GM13976 (cell line): Measurements from ENCODE around the gene GGT1.

ENCODE experiments used
- DNase-seq: peaks from one replicate; pipeline ENCODE4 v3.0.0; 2012; ENCODE audit warnings: low spot score
- in situ Hi-C: fragments of 300-500 bp; cut with MboI; formaldehyde crosslinking; loops from one replicate; pipeline ENCODE4 v1.12.0; 2022; ENCODE audit warnings: low sequenced_read_pairs, mixed read lengths, inconsistent platforms; ENCODE audit not compliant: unreplicated experiment
- TF ChIP-seq, protein P1 (sequence below): IDR thresholded peaks from 2 replicates; pipeline ENCODE4 v1.5.1; 2012; ENCODE audit warnings: borderline replicate concordance, mild to moderate bottlenecking; ENCODE audit not compliant: insufficient read depth; ENCODE audit errors: extremely low read depth, missing control alignments, control extremely low read depth

GGT1 gene

GRCh38 chr22:24584166-24584790, 18.7 kb upstream of the GGT1 start:
- TF ChIP-seq, protein P1, sequence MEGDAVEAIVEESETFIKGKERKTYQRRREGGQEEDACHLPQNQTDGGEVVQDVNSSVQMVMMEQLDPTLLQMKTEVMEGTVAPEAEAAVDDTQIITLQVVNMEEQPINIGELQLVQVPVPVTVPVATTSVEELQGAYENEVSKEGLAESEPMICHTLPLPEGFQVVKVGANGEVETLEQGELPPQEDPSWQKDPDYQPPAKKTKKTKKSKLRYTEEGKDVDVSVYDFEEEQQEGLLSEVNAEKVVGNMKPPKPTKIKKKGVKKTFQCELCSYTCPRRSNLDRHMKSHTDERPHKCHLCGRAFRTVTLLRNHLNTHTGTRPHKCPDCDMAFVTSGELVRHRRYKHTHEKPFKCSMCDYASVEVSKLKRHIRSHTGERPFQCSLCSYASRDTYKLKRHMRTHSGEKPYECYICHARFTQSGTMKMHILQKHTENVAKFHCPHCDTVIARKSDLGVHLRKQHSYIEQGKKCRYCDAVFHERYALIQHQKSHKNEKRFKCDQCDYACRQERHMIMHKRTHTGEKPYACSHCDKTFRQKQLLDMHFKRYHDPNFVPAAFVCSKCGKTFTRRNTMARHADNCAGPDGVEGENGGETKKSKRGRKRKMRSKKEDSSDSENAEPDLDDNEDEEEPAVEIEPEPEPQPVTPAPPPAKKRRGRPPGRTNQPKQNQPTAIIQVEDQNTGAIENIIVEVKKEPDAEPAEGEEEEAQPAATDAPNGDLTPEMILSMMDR, result no peak
- in situ Hi-C loops, result no loop called here
- no peak for DNase-seq

DNA sequence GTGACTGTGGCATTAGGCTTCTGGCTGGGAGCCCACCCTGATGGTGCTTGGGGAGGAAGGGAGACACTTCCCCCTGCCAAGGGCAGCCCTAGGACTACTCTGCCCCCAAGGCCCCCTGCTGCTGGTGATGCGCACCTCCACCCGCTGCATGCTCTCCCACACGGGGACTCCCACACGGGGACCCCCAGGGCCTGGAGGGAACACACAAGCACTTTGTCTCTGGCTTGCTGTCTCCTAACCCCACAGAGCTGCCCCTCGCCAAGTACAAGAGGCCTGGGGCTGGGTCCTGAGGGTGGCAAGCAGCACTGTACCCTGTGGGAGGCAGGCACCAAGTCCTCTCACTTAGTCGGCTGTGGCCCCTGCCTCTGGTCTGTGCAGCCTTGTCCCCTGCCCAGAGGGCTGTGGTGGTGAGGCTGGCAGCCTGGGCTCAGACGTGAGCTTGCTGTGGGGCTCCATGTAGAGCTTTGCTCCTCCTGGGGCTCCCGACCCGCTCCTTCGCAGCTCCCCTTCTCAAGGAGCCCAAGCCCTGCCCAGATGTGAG, 18.1 kb upstream of the GGT1 start:
- TF ChIP-seq, protein P1, result no peak
- in situ Hi-C loops, result no loop called here

DNA sequence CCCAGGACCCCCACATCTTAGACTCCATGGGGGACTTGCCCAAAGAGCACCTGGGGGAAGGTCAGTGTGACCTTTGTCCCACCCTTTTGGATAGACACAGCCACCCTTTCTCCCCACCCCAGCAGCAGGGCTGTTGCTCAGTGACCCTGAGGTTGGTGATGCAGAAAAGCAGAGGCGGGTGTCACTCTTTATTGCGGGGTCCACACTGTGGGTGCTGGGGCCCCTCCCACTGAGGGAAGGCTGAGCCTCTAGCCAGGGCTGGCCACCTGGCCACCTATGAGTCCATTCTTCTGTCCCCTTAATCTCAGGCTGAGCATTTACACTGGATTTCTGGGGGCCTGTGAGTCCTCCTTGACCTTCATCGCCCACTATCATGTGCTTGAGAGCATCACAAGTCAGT, 17.5 kb upstream of the GGT1 start:
- in situ Hi-C loops, result no loop called here
- TF ChIP-seq, protein P1, result no peak
- no peak for DNase-seq

More for the DNA sequence above, 18.1 kb upstream of the GGT1 start:
- no peak for DNase-seq

- TF ChIP-seq, protein P1, result no peak
- no peak for DNase-seq
- in situ Hi-C loops, result no loop called here
These were observed 17.0 kb upstream of the GGT1 start for GRCh38 chr22:24585927-24586546.

GRCh38 chr22:24587251-24587650, 15.7 kb upstream of the GGT1 start:
- in situ Hi-C loops, result no loop called here
- TF ChIP-seq, protein P1, result no peak
- DNase-seq, result no peak

DNA sequence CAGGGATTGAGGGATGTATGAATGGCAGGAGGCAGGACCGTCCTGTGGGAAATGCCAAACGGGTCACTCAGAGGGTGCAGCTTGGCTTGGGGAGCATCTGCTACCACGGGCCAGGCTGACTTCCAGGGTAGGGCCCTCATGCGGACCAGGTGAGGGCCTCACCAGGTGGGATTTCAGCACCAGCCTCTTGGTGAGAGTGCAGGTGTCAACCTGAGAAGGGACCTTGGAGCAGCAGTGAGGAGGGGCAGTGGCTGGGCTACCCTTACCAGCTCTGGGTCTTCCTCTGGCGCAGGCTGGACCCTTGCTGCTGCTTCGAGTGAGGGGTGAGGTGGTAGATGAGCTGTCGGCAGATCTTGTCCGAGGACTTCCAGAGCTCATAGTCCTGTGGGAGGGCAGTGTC, 15.0 kb upstream of the GGT1 start:
- TF ChIP-seq, protein P1, result no peak
- no peak for DNase-seq
- in situ Hi-C loops, result no loop called here
